ENCODE measurements around the gene CYP2D6. TPM values are rescaled to one million over a fixed set of nuclear protein-coding genes. Genes with fewer than 3 reads are reported as not detected.

The CYP2D6 gene
- polyA plus RNA-seq, 3 donors, result 4.5 TPM; not detected in 2

GRCh38 chr22:42090596-42091454, 39.8 kb downstream of the CYP2D6 start, which contains the start of gene NDUFA6:
Gene NDUFA6 (minus strand): TSS chr22:42090772. CDS start chr22:42090744, 28 bp downstream.
- Histone ChIP-seq H3K9me3 (replicated peaks in 1 of 2; ENCODE audit: control insufficient read depth in 1 of 2, insufficient read depth in 1 of 2, low read length in 2 of 2) (no peaks in the 10 kb centered on the region), H3K36me3 (replicated peaks in 1 of 2; ENCODE audit: control insufficient read depth in 1 of 2, insufficient read depth in 2 of 2, low read length in 2 of 2) (peaks cover 12 to 22% of the 10 kb centered on the region in 2 donors), H4K20me1 (ENCODE audit: insufficient read depth, low read length) (peaks cover 19% of the 10 kb centered on the region), H3K9ac (ENCODE audit: insufficient read depth, low read length, poor library complexity, severe bottlenecking) (peak within 1 kb of the TSS; percentile 95), H2AFZ (ENCODE audit: insufficient read depth, low read depth, low read length, poor library complexity, severe bottlenecking) (peak within 1 kb of the TSS; percentile 93), H3K27ac (ENCODE audit: low read depth in 1 of 2, low read length in 2 of 2) (peak within 1 kb of the TSS; percentile 94 to 98), H3K27me3 (ENCODE audit: control insufficient read depth in 2 of 2, insufficient read depth in 2 of 2, low read length in 2 of 2) (no peaks in the 10 kb centered on the region), H3K4me3 (replicated peaks in 1 of 3; ENCODE audit: low read depth in 2 of 3, low read length in 3 of 3) (peak within 1 kb of the TSS; percentile 68 to 90 (median 74)), H3K4me2 (replicated peaks; ENCODE audit: extremely low read depth, low read length, poor library complexity, severe bottlenecking) (peak within 1 kb of the TSS; percentile 87), H3K79me2 (ENCODE audit: insufficient read depth, low read length) (peaks cover 37% of the 10 kb centered on the region), H3K4me1 (ENCODE audit: control insufficient read depth in 1 of 2, insufficient read depth in 2 of 2, low read length in 2 of 2) (peaks cover 15 to 24% of the 10 kb centered on the region in 2 donors)
- Mint-ChIP-seq H3K36me3 (peaks cover 21 to 25% of the 10 kb centered on the region in 2 donors), H3K9me3 (peaks cover 0 to 3% (median 2%) of the 10 kb centered on the region in 7 donors), H3K27me3 (ENCODE audit: low read depth in 3 of 3) (peaks cover 0 to 1% (median 0%) of the 10 kb centered on the region in 3 donors), H3K4me1 (peaks cover 21% of the 10 kb centered on the region), H3K27ac (peak within 1 kb of the TSS; percentile 97 to 99 (median 99)), H3K4me3 (peak within 1 kb of the TSS; percentile 94 to 97)
- intact Hi-C loops (cut with micrococcal nuclease), result loop anchor here (5.0 to 10.0 kb wide), 3 partner anchors 346 to 396 kb away; partner anchors contain the start of gene MEI1 (in 1 of the 2)
- 0% methylated on average over 62 of the region's 71 CpGs for WGBS (ENCODE audit: insufficient coverage)
- TF ChIP-seq, protein P1, sequence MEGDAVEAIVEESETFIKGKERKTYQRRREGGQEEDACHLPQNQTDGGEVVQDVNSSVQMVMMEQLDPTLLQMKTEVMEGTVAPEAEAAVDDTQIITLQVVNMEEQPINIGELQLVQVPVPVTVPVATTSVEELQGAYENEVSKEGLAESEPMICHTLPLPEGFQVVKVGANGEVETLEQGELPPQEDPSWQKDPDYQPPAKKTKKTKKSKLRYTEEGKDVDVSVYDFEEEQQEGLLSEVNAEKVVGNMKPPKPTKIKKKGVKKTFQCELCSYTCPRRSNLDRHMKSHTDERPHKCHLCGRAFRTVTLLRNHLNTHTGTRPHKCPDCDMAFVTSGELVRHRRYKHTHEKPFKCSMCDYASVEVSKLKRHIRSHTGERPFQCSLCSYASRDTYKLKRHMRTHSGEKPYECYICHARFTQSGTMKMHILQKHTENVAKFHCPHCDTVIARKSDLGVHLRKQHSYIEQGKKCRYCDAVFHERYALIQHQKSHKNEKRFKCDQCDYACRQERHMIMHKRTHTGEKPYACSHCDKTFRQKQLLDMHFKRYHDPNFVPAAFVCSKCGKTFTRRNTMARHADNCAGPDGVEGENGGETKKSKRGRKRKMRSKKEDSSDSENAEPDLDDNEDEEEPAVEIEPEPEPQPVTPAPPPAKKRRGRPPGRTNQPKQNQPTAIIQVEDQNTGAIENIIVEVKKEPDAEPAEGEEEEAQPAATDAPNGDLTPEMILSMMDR (IDR thresholded peaks at IDR 0.05), result peak; percentile 87
- peak; percentile 99 to 100 (median 99) for DNase-seq

DNA sequence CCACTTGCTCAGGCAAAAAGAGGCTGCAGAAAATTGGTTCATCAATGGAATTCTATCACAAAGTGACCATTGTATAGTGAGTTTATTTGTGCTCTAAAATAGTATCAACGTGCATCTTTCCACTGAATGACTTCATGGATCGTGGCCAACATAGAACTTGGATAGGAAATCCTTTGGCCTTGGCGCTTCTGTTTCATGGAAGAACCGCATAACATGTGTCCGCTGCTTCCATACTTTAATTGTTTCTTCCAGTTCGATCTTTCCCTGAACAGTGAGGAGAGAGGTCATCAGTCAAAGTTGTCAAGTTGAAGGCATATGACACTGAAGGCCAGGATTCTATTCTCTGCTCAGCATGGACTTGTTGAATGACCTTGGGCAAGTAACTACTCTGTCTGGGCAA, 44.6 kb downstream of the CYP2D6 start:
- Histone ChIP-seq H2AFZ (ENCODE audit: insufficient read depth, low read depth, low read length, poor library complexity, severe bottlenecking) (no peak overlapping the region), H3K27ac (ENCODE audit: low read depth in 1 of 2, low read length in 2 of 2) (peak overlapping the region in 1 of 2 donors; percentile 48), H3K9me3 (replicated peaks in 1 of 2; ENCODE audit: control insufficient read depth in 1 of 2, insufficient read depth in 1 of 2, low read length in 2 of 2) (no peaks in the 10 kb centered on the region), H4K20me1 (ENCODE audit: insufficient read depth, low read length) (peaks cover 25% of the 10 kb centered on the region), H3K36me3 (replicated peaks in 1 of 2; ENCODE audit: control insufficient read depth in 1 of 2, insufficient read depth in 2 of 2, low read length in 2 of 2) (peaks cover 39 to 65% of the 10 kb centered on the region in 2 donors), H3K9ac (ENCODE audit: insufficient read depth, low read length, poor library complexity, severe bottlenecking) (no peak overlapping the region), H3K79me2 (ENCODE audit: insufficient read depth, low read length) (peaks cover 67% of the 10 kb centered on the region), H3K4me2 (replicated peaks; ENCODE audit: extremely low read depth, low read length, poor library complexity, severe bottlenecking) (no peak overlapping the region), H3K4me1 (ENCODE audit: control insufficient read depth in 1 of 2, insufficient read depth in 2 of 2, low read length in 2 of 2) (peaks cover 9 to 26% of the 10 kb centered on the region in 2 donors), H3K4me3 (replicated peaks in 1 of 3; ENCODE audit: low read depth in 2 of 3, low read length in 3 of 3) (no peak overlapping the region), H3K27me3 (ENCODE audit: control insufficient read depth in 2 of 2, insufficient read depth in 2 of 2, low read length in 2 of 2) (no peaks in the 10 kb centered on the region)
- H3K4me3 Mint-ChIP-seq, result no peak overlapping the region
- DNase-seq, result no peak
- peaks cover 53 to 60% of the 10 kb centered on the region in 2 donors for H3K36me3 Mint-ChIP-seq
- TF ChIP-seq, protein P1 (IDR thresholded peaks at IDR 0.05), result no peak
- peaks cover 0 to 2% (median 0%) of the 10 kb centered on the region in 7 donors for H3K9me3 Mint-ChIP-seq
- 88% methylated on average over 1 of the region's 6 CpGs for WGBS (ENCODE audit: insufficient coverage)
- peaks cover 23% of the 10 kb centered on the region for H3K4me1 Mint-ChIP-seq
- no peak overlapping the region for H3K27ac Mint-ChIP-seq
- no peaks in the 10 kb centered on the region for H3K27me3 Mint-ChIP-seq (ENCODE audit: low read depth in 3 of 3)
- intact Hi-C loops (cut with micrococcal nuclease), result no loop called here

Measured in CD14-positive monocyte (primary cell).